Measurements from ENCODE around the gene LORICRIN.

- TF ChIP-seq CTCF (IDR thresholded peaks at IDR 0.05), result no peak
- TF ChIP-seq POLR2AphosphoS5 (IDR thresholded peaks at IDR 0.05), result no peak
- no peak for TF ChIP-seq EP300 (IDR thresholded peaks at IDR 0.05)
Measured at GRCh38 chr1:153291514-153291913, 32.0 kb downstream of the LORICRIN start.
